ENCODE data around the gene DUSP1. TPM values are rescaled to one million over a fixed set of nuclear protein-coding genes. Genes with fewer than 3 reads are reported as not detected.

DUSP1 gene
- total RNA-seq, 4 donors from 2014 or later = 455 to 718 (median 676) TPM

DNA sequence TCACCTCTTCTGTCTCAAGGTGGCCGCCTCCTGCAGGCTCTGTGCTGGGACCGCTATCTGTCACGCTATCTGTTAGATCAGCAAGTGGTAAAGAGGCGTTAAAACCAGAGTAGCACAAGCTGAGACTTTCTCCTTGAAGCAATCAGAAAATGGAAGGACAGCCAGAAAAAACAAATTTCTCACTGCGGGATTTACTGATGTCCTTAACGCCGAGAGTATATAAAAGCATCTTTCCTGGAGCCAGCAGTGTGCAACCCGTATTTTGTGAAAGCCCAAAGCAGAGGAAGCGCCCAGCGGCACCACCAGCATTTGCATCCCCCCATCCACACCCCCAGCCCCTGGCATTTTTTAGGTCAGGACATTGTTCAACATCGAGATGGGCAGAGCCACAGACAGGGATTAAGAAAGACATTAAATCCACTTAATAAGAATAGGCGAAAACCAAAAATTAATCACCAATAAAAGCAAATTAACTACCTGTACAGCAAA is 48.6 kb downstream of the DUSP1 start:
- DNase-seq (ENCODE audit: extremely low spot score) = no peak
- Histone ChIP-seq H3K27me3 (no peaks in the 10 kb centered on the region), H3K4me1 (peaks cover 14 to 31% (median 29%) of the 10 kb centered on the region in 4 donors), H3K9me3 (no peaks in the 10 kb centered on the region), H3K4me3 (no peak overlapping the region), H3K27ac (replicated peaks in 1 of 4) (peak overlapping the region; percentile 45 to 56 (median 50)), H3K36me3 (no peaks in the 10 kb centered on the region)
- TF ChIP-seq POLR2AphosphoS5 (IDR thresholded peaks at IDR 0.05) (no peak), EP300 (IDR thresholded peaks at IDR 0.05) (no peak), POLR2A (IDR thresholded peaks at IDR 0.05; ENCODE audit: low read depth) (no peak)
- TF ChIP-seq, protein P1, sequence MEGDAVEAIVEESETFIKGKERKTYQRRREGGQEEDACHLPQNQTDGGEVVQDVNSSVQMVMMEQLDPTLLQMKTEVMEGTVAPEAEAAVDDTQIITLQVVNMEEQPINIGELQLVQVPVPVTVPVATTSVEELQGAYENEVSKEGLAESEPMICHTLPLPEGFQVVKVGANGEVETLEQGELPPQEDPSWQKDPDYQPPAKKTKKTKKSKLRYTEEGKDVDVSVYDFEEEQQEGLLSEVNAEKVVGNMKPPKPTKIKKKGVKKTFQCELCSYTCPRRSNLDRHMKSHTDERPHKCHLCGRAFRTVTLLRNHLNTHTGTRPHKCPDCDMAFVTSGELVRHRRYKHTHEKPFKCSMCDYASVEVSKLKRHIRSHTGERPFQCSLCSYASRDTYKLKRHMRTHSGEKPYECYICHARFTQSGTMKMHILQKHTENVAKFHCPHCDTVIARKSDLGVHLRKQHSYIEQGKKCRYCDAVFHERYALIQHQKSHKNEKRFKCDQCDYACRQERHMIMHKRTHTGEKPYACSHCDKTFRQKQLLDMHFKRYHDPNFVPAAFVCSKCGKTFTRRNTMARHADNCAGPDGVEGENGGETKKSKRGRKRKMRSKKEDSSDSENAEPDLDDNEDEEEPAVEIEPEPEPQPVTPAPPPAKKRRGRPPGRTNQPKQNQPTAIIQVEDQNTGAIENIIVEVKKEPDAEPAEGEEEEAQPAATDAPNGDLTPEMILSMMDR (IDR thresholded peaks at IDR 0.05) = no peak
- 74% methylated on average over 12 of the region's 12 CpGs for WGBS
- intact Hi-C loops (cut with DNase I) = no loop called here

DNA sequence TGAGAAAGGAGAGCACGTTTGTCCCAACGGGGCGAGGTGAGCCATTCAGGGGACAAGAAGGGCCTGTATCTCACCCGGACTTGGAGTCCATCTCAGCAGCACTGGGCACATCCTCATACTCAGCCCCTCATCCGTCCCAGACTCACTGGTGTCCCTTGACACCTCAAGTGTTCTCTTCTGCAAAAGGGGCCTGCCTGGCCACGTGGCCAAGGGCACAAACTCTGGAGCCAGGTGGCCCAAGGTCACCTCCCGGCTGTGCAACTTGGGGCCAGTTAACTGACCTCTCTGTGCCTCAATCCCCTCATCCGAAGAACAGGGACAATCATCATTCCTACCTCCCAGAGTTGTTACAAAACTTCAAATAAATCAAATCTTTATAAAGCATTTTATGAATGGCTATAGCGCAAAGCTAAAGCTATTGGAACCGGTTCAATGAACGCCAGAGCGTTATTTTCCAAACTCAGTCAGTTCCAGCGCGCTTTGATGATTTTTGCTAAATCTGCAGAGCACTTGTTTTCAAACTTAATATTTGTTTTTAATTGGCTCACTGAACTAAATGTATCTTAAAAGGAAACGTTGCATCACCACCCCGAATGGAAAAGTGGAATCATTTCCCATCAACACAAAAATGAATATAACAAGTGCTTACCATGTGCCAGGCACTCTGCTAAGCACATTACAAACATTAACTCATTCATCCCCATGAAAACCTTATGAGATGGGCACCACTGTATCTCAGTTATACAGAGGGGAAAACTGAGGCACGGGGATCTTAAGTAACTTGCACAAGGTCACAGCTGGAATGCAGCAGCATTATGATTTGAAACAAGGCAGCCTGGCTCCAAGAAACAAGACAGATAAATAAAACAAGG is 49.3 kb downstream of the DUSP1 start:
- TF ChIP-seq, protein P1 (IDR thresholded peaks at IDR 0.05) = no peak
- peak; percentile 63 to 79 for TF ChIP-seq POLR2AphosphoS5 (IDR thresholded peaks at IDR 0.05)
- Histone ChIP-seq H3K36me3 (no peaks in the 10 kb centered on the region), H3K9me3 (no peaks in the 10 kb centered on the region), H3K4me3 (no peak overlapping the region), H3K27ac (replicated peaks in 1 of 4) (peak overlapping the region; percentile 45 to 56 (median 50)), H3K27me3 (no peaks in the 10 kb centered on the region), H3K4me1 (peaks cover 19 to 38% (median 36%) of the 10 kb centered on the region in 4 donors)
- DNase-seq (ENCODE audit: extremely low spot score) = no peak
- intact Hi-C loops (cut with DNase I) = no loop called here
- 43% methylated on average over 14 of the region's 17 CpGs for WGBS

DNA sequence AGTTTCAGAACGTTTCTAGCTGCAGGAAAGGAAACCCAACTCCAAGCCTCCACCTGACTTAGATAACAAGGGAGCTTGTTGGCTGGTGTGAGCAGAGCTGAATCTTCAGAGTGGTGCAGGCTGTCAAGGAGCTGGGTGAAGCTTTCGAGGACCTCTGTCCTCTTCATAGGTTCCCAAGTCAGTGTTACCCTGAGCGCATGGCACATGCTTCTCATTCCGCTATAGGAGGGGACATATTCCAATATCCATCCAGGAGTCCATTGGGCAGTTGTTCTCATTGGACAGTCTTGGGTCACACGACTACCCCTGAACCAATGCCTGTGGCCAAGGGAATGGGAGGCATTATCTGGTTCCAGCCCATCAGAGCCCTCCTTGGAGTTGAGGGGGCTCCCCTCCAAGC is 50.3 kb downstream of the DUSP1 start:
- Histone ChIP-seq H3K27ac (replicated peaks in 1 of 4) (peak overlapping the region in 2 of 4 donors; percentile 24 to 56), H3K36me3 (no peaks in the 10 kb centered on the region), H3K27me3 (no peaks in the 10 kb centered on the region), H3K4me1 (peaks cover 28 to 48% (median 45%) of the 10 kb centered on the region in 4 donors), H3K4me3 (no peak overlapping the region), H3K9me3 (no peaks in the 10 kb centered on the region)
- no peak for TF ChIP-seq POLR2AphosphoS5 (IDR thresholded peaks at IDR 0.05)
- intact Hi-C loops (cut with DNase I) = no loop called here
- WGBS = 54% methylated on average over 1 of the region's 5 CpGs
- DNase-seq (ENCODE audit: extremely low spot score) = no peak

DNA sequence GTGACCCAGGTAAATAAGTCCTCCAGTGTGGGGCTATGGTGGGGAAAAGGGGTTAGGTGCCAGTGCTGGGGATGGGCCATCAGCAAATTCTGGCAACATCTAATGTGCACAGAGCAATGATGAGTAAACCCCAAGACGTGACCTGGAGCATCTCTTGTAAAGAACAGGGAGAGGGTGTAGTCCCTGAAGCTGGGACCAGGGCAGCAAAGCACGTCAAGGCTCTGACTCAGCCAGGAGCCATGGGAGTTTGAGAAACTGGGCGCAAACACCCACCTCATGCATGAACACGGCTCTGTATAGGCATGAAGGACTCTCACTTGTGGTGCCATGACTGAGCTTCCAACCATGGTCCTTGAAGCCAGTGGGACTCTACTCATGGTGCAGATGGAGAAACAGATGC is 51.8 kb downstream of the DUSP1 start:
- H3K27ac ChIP-seq (replicated peaks in 1 of 4) = no peak overlapping the region
- intact Hi-C loops (cut with DNase I) = loop anchor here (5.0 to 10.0 kb wide), 2 partner anchors 43 to 146 kb away; no protein-coding TSS in a partner anchor
- H3K9me3 ChIP-seq = no peaks in the 10 kb centered on the region
- DNase-seq (ENCODE audit: extremely low spot score) = no peak
- no peak overlapping the region for H3K4me3 ChIP-seq
- peaks cover 41 to 62% (median 59%) of the 10 kb centered on the region in 4 donors for H3K4me1 ChIP-seq
- TF ChIP-seq, protein P1 (IDR thresholded peaks at IDR 0.05) = no peak
- TF ChIP-seq EP300 (IDR thresholded peaks at IDR 0.05) = no peak
- no peak for TF ChIP-seq POLR2AphosphoS5 (IDR thresholded peaks at IDR 0.05)
- TF ChIP-seq POLR2A (IDR thresholded peaks at IDR 0.05; ENCODE audit: low read depth) = no peak
- no peaks in the 10 kb centered on the region for H3K36me3 ChIP-seq
- 98% methylated on average over 3 of the region's 4 CpGs for WGBS
- no peaks in the 10 kb centered on the region for H3K27me3 ChIP-seq

DNA sequence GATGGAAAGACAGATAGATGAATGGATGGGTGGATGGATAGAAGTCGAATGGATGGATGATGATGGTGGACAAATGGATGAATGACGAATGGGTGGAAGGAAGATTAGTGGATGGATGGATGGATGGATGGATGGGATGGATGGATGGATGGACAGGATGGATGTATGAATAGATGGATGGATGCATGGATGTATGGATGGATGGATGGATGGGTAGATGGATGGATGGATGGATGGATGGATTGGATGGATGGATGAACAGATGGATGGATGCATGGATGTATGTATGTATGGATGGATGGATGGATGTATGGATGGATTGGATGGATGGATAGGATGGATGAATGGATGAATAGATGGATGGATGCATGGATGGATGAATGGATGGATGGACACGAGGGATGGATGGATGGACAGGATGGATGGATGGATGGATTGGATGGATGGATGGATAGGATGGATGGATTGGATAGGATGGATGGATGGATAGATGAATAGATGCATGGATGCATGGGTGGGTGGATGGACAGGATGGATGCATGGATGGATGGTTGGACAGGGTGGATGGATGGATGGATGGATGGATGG is 52.4 kb downstream of the DUSP1 start:
- Histone ChIP-seq H3K4me3 (no peak overlapping the region), H3K4me1 (peaks cover 46 to 68% (median 63%) of the 10 kb centered on the region in 4 donors), H3K27me3 (no peaks in the 10 kb centered on the region), H3K36me3 (no peaks in the 10 kb centered on the region), H3K27ac (replicated peaks in 1 of 4) (no peak overlapping the region), H3K9me3 (no peaks in the 10 kb centered on the region)
- DNase-seq (ENCODE audit: extremely low spot score) = no peak
- 93% methylated on average over 3 of the region's 3 CpGs for WGBS
- intact Hi-C loops (cut with DNase I) = loop anchor here (5.0 to 10.0 kb wide), 2 partner anchors 44 to 146 kb away; no protein-coding TSS in a partner anchor
- no peak for TF ChIP-seq POLR2A (IDR thresholded peaks at IDR 0.05; ENCODE audit: low read depth)
- TF ChIP-seq, protein P1 (IDR thresholded peaks at IDR 0.05) = no peak
- no peak for TF ChIP-seq EP300 (IDR thresholded peaks at IDR 0.05)
- TF ChIP-seq POLR2AphosphoS5 (IDR thresholded peaks at IDR 0.05) = no peak

Data from esophagus muscularis mucosa (tissue), 4 donors.